Neural cell (in vitro differentiated cells): ENCODE measurements around the gene R3HDML.

Experiments
- CTCF ChIP-seq: fragments of 450-650 bp; IDR thresholded peaks from 2 replicates; pipeline ENCODE4 v1.5.1; 2014; ENCODE audit warnings: antibody characterized with exemption, mild to moderate bottlenecking, moderate library complexity; ENCODE audit not compliant: poor library complexity, severe bottlenecking
- EP300 ChIP-seq: fragments of 450-650 bp; conservative IDR thresholded peaks from 2 replicates; pipeline ENCODE4 v1.6.1; 2014; ENCODE audit warnings: antibody characterized with exemption, mild to moderate bottlenecking, moderate library complexity; ENCODE audit not compliant: poor library complexity, severe bottlenecking
- EZH2 ChIP-seq: fragments of 200-600, 300-800 bp; shearing (Covaris generic), sonication (generic); IDR thresholded peaks from 2 replicates; pipeline ENCODE4 v1.6.1; 2014; ENCODE audit warnings: antibody characterized with exemption, low read length, borderline replicate concordance, mild to moderate bottlenecking; ENCODE audit not compliant: insufficient read depth, poor library complexity, severe bottlenecking
- POLR2AphosphoS5 ChIP-seq: IDR thresholded peaks from 2 replicates; pipeline ENCODE4 v1.6.1; 2012
- RAD21 ChIP-seq: fragments of 450-650 bp; conservative IDR thresholded peaks from 2 replicates; pipeline ENCODE4 v1.6.1; 2014; ENCODE audit warnings: antibody characterized with exemption, mild to moderate bottlenecking, moderate library complexity
- REST ChIP-seq: IDR thresholded peaks from 2 replicates; pipeline ENCODE4 v1.6.1; 2012; ENCODE audit warnings: borderline replicate concordance
- SMC3 ChIP-seq: fragments of 450-650 bp; conservative IDR thresholded peaks from 2 replicates; pipeline ENCODE4 v1.6.1; 2014; ENCODE audit warnings: antibody characterized with exemption, mild to moderate bottlenecking, moderate library complexity; ENCODE audit not compliant: poor library complexity
- TAF1 ChIP-seq: IDR thresholded peaks from 2 replicates; pipeline ENCODE4 v1.6.1; 2012; ENCODE audit warnings: low read depth

- no peak for TF ChIP-seq TAF1
- TF ChIP-seq CTCF, result no peak
- TF ChIP-seq REST, result no peak
- no peak for TF ChIP-seq POLR2AphosphoS5
- no peak for TF ChIP-seq EZH2
- no peak for TF ChIP-seq EP300
- TF ChIP-seq RAD21, result no peak
- TF ChIP-seq SMC3, result no peak
These were observed 34.1 kb upstream of the R3HDML start for GRCh38 chr20:44302736-44303135.
